ENCODE results near the gene ZNF182. TPM values are rescaled to one million over a fixed set of nuclear protein-coding genes. Genes with fewer than 3 reads are reported as not detected.
A peak's percentile ranks its signal among the peaks of the same experiment; 100 is the strongest.
"Not testable (repeated sequence)": the region's sequence is repeated elsewhere in the genome, so short reads cannot be mapped to it uniquely, and the experiment has no call there.

Gene ZNF182
- polyA plus RNA-seq, 1 donor (not counting 4 experiments of a cell fraction or from before 2014, with no cell fraction given) = 2.4 TPM

GRCh38 chrX:48028091-48028490 is 24.3 kb upstream of the ZNF182 start:
- no peak for FAIRE-seq
- TF ChIP-seq CTCF (optimal IDR thresholded peaks at IDR 0.05 in 1 of 3, IDR thresholded peaks at IDR 0.05 in 1 of 3, conservative IDR thresholded peaks at IDR 0.05 in 1 of 3; ENCODE audit: extremely low read depth in 1 of 3, insufficient read depth in 2 of 3, low read length in 3 of 3) = no peak
- TF ChIP-seq EZH2 (IDR thresholded peaks at IDR 0.05; ENCODE audit: low read length) = no peak
- Histone ChIP-seq H3K4me3 (ENCODE audit: control insufficient read depth in 2 of 3, extremely low read depth in 1 of 3, insufficient read depth in 2 of 3, low read depth in 1 of 3, low read length in 3 of 3) (no peak overlapping the region), H3K9ac (ENCODE audit: control insufficient read depth, extremely low read depth, insufficient read depth, low read length) (no peak overlapping the region), H3K27me3 (ENCODE audit: control insufficient read depth, extremely low read depth, insufficient read depth, low read length) (no peaks in the 10 kb centered on the region), H3K27ac (ENCODE audit: control insufficient read depth, insufficient read depth, low read length) (no peak overlapping the region), H3K79me2 (ENCODE audit: control insufficient read depth, insufficient read depth, low read length) (no peaks in the 10 kb centered on the region), H3K9me3 (ENCODE audit: control insufficient read depth, low read depth, low read length) (no peaks in the 10 kb centered on the region), H3K4me1 (ENCODE audit: control insufficient read depth, extremely low read depth, insufficient read depth, low read length) (no peaks in the 10 kb centered on the region), H3K4me2 (ENCODE audit: control insufficient read depth, extremely low read depth, insufficient read depth, low read depth, low read length) (no peak overlapping the region), H3K9me1 (ENCODE audit: control insufficient read depth, extremely low read depth, insufficient read depth, low read length) (no peaks in the 10 kb centered on the region), H3K36me3 (ENCODE audit: control insufficient read depth in 2 of 2, extremely low read depth in 1 of 2, insufficient read depth in 2 of 2, low read length in 2 of 2) (no peaks in the 10 kb centered on the region), H4K20me1 (ENCODE audit: control insufficient read depth, extremely low read depth, insufficient read depth, low read length) (no peaks in the 10 kb centered on the region), H2AFZ (ENCODE audit: control insufficient read depth, low read length) (no peak overlapping the region)
- dilution Hi-C loops (cut with MboI; ENCODE audit: extremely low pct_ligation_motif_present, low sequenced_read_pairs) = no loop called here
- DNase-seq (ENCODE audit: low read depth, low spot score) = no peak

- dilution Hi-C loops (cut with MboI; ENCODE audit: extremely low pct_ligation_motif_present, low sequenced_read_pairs); H3K9me1 ChIP-seq (ENCODE audit: control insufficient read depth, extremely low read depth, insufficient read depth, low read length); H3K4me1 ChIP-seq (ENCODE audit: control insufficient read depth, extremely low read depth, insufficient read depth, low read length); H2AFZ ChIP-seq (ENCODE audit: control insufficient read depth, low read length); FAIRE-seq; H3K27me3 ChIP-seq (ENCODE audit: control insufficient read depth, extremely low read depth, insufficient read depth, low read length); H4K20me1 ChIP-seq (ENCODE audit: control insufficient read depth, extremely low read depth, insufficient read depth, low read length); H3K79me2 ChIP-seq (ENCODE audit: control insufficient read depth, insufficient read depth, low read length); H3K9me3 ChIP-seq (ENCODE audit: control insufficient read depth, low read depth, low read length); H3K9ac ChIP-seq (ENCODE audit: control insufficient read depth, extremely low read depth, insufficient read depth, low read length); H3K4me3 ChIP-seq (ENCODE audit: control insufficient read depth in 2 of 3, extremely low read depth in 1 of 3, insufficient read depth in 2 of 3, low read depth in 1 of 3, low read length in 3 of 3); H3K27ac ChIP-seq (ENCODE audit: control insufficient read depth, insufficient read depth, low read length); H3K4me2 ChIP-seq (ENCODE audit: control insufficient read depth, extremely low read depth, insufficient read depth, low read depth, low read length); DNase-seq (ENCODE audit: low read depth, low spot score); H3K36me3 ChIP-seq (ENCODE audit: control insufficient read depth in 2 of 2, extremely low read depth in 1 of 2, insufficient read depth in 2 of 2, low read length in 2 of 2): not testable (repeated sequence)
Observed at GRCh38 chrX:48027545-48027944, 23.8 kb upstream of the ZNF182 start.

GRCh38 chrX:48025561-48025960 is 21.8 kb upstream of the ZNF182 start:
- H3K36me3 ChIP-seq (ENCODE audit: control insufficient read depth in 2 of 2, extremely low read depth in 1 of 2, insufficient read depth in 2 of 2, low read length in 2 of 2) = no peaks in the 10 kb centered on the region
- DNase-seq (ENCODE audit: low read depth, low spot score) = no peak
- H3K27ac ChIP-seq (ENCODE audit: control insufficient read depth, insufficient read depth, low read length) = no peak overlapping the region
- no peaks in the 10 kb centered on the region for H3K79me2 ChIP-seq (ENCODE audit: control insufficient read depth, insufficient read depth, low read length)
- dilution Hi-C loops (cut with MboI; ENCODE audit: extremely low pct_ligation_motif_present, low sequenced_read_pairs) = no loop called here
- H3K9ac ChIP-seq (ENCODE audit: control insufficient read depth, extremely low read depth, insufficient read depth, low read length) = no peak overlapping the region
- no peak for FAIRE-seq
- no peaks in the 10 kb centered on the region for H4K20me1 ChIP-seq (ENCODE audit: control insufficient read depth, extremely low read depth, insufficient read depth, low read length)
- H3K27me3 ChIP-seq (ENCODE audit: control insufficient read depth, extremely low read depth, insufficient read depth, low read length) = no peaks in the 10 kb centered on the region
- no peaks in the 10 kb centered on the region for H3K9me3 ChIP-seq (ENCODE audit: control insufficient read depth, low read depth, low read length)
- TF ChIP-seq EZH2 (IDR thresholded peaks at IDR 0.05; ENCODE audit: low read length) = no peak
- peak; percentile 31 to 41 (median 41) for TF ChIP-seq CTCF (optimal IDR thresholded peaks at IDR 0.05 in 1 of 3, IDR thresholded peaks at IDR 0.05 in 1 of 3, conservative IDR thresholded peaks at IDR 0.05 in 1 of 3; ENCODE audit: extremely low read depth in 1 of 3, insufficient read depth in 2 of 3, low read length in 3 of 3)
- no peaks in the 10 kb centered on the region for H3K9me1 ChIP-seq (ENCODE audit: control insufficient read depth, extremely low read depth, insufficient read depth, low read length)
- H3K4me3 ChIP-seq (ENCODE audit: control insufficient read depth in 2 of 3, extremely low read depth in 1 of 3, insufficient read depth in 2 of 3, low read depth in 1 of 3, low read length in 3 of 3) = no peak overlapping the region
- no peak overlapping the region for H2AFZ ChIP-seq (ENCODE audit: control insufficient read depth, low read length)
- H3K4me1 ChIP-seq (ENCODE audit: control insufficient read depth, extremely low read depth, insufficient read depth, low read length) = peaks cover 2% of the 10 kb centered on the region
- H3K4me2 ChIP-seq (ENCODE audit: control insufficient read depth, extremely low read depth, insufficient read depth, low read depth, low read length) = no peak overlapping the region
